ENCODE measurements around the gene LMO4.
A peak's percentile ranks its signal among the peaks of the same experiment; 100 is the strongest.

The LMO4 gene, protein sequence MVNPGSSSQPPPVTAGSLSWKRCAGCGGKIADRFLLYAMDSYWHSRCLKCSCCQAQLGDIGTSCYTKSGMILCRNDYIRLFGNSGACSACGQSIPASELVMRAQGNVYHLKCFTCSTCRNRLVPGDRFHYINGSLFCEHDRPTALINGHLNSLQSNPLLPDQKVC

DNA sequence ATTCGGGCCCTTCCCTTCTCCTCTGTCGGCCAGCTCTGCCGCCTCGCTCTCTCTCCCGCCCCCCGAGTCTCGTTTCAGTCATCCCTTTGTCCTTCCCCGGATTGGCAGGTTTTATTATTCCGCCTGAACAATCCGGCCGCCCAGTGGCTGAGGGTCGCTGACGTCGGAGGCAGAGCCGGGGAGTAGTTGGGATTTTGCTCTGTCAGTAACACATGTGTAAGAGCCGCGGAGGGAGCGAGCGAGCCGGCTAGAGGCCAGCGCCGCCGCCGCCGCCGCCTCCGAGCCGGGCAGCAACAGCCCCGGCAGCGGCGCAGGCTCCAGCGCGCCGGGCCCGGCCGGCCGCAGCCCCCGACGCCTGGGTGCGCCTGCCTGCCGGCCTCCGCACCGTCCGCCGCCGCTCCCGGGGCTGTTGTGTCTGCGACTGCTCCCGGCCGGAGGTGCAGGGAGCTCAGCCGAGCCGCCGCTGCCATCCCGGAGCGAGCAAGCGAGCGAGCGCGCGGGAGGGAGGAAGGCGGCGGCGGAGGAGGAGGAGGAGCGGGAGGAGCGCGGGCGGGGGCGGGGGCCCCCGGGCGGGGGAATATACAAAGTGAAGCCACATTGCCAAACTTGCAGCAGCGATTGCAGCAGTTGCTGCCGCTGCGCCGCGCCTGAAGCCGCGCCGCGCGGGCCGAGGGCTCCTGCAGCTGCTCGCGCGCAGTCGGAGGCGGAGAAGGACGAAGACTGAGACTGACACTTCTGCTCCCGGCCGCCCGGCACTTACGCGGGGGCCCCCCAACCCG, at the start of gene LMO4:
TSS of gene LMO4 (plus strand) at position 609 of the 779 bp plus-strand sequence. CDS start 3,136 bp downstream, outside the sequence.
- DNase-seq = peak; percentile 92 to 98 (median 93)

DNA sequence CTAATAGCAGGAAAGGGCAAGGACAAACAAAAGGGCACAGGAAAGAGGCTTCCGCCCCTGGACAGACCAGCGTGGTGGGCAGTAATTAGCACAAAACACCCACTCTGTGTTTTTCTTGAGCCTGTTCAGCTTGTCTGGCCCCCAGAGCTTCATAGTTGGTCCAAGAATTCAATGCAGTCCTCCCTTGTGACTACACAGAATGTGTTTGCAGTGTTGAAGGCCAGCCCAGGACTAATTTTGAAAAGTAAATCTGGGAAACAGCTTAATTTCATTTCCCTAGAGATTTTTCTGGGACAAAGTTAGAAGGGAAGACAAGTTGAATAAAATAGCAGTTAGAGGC, 49.2 kb upstream of the LMO4 start:
- DNase-seq = no peak

DNA sequence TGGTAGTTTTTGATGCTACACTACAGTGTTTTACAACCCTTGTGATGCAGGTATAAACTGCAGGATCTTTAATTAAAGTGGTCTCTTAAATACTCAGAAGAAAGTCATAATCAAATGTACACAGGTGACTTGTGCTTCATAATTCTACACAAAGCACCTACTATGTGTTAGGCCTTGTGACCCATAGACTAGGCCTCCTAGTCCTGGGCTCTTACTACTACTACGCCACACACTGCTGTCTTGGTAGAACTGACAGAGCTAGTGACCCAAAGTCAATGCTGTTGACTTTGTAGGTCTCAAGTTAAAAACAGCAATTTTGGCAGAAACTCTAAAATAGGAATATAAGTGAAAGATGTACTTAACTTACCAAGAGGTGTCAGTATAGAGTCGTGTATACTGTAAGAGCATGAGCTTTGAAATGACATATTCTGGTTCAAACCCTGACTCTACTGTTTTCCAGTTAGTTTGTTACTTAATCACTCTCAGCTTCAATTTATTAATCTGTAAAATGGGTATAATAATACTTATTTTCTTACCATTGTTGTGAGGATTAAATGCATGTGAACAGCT, 48.6 kb upstream of the LMO4 start:
- no peak for DNase-seq

DNA sequence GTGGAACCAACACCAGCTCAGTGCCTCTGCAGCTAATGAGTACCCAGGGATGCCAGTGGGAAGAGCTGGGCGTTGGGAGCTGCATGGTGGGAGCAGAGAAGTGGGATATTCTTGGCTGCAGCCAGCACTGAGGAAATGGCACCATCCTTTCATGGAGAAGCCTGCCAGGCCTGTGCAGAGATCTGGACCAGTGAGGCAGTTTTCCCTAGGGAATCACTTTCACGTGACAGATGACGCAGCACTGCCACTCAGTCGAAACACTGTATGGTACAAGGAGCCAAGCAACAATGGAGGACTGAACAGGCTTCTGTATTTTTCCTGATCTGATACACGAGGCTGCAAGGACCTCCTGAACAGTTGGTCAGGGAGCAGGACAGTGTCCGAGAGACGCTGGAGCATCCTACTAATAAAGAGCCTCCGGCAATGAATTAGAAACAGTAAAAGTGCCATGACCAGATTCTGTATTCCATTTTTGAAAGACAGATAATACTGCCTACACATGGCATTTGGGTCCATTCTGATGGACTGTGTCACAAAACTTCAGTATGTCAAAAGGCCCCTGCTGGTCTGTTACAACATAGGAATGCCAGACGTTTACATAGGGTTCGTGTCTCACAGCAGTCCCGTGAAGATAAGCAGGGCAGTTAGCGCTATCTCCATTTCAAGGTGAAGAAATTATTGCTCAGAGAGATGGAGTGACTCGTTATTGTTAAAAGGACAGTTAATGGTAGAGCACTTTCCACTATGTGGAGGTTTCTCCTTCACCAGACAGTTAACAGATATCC, 44.0 kb upstream of the LMO4 start:
- DNase-seq = peak in 1 of 3 experiments; percentile 37

DNA sequence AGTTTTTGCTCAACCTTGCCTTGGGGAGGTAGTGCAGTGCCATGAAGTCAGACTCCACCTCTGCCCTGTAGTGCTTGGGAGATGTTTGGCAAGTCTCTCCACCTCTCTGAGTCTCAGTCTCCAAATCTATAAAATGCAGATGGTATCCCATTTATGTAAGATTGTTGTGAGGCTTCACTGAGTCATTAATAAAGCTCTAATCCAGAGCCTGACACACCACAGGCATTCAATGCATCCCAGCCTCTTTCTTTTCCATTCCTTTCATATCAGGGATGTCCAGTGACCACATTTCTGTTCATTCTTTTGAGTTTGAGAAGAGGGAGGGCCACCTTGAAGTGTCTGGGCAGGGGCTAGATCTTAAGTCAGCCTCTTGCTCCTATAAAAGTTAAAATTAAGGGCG, 37.6 kb upstream of the LMO4 start:
- DNase-seq = no peak

DNA sequence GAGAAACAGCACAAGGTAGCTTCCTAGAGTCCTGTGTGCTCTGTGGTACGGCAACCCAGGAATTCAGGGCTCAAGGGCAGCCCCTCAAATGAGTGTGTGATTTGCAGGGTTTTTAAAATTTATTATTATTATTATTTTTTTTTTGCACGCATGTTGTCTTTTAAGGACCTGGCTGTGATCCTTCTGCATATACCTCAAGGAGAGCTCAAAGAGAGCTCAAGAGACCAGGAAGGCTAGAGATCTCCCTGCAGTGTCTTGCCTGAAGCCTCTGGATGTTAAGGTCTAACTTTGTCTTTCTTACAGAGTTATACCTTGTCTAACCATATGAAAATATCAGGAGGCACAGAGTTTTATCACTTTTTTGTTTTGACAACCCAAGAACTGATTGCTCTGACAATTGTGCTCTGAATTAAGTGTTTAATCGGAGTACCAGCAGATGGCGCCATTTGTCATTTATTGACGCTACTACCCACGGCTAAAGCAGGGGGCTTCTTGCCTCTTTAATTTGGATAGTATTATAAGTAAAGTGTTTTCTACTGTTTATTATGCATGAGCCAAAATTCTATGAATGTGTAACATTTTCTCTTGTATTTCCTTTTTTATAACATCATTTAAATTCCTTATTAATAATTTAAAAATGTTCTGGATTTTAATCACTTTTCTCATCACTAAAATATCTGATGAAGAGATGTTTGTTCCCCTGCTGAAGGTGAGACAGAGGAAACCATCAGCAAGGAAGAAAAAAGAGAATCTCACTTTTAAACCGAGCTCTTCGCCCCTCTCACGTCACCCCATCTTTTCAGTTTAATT, 35.8 kb upstream of the LMO4 start:
- DNase-seq = peak; percentile 53 to 84 (median 75)

DNA sequence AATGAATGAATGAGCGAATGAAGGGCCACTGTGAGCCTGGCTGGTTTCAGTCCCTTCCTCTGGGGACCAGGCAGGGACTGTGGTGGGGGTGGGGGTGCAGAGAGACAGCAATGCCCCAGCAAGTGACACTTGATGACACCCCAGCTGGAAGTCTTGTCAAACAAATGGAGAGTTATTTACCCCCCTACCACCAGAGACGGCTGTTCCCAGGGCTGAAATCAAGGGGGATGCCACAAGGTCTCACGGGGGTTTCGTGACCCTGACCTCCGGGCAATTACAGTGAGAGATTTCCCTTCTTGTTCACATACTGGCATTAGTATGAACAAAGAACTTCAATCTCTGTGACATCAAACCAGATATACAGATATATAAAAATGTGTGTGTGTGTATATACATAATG, 34.0 kb upstream of the LMO4 start:
- no peak for DNase-seq

DNA sequence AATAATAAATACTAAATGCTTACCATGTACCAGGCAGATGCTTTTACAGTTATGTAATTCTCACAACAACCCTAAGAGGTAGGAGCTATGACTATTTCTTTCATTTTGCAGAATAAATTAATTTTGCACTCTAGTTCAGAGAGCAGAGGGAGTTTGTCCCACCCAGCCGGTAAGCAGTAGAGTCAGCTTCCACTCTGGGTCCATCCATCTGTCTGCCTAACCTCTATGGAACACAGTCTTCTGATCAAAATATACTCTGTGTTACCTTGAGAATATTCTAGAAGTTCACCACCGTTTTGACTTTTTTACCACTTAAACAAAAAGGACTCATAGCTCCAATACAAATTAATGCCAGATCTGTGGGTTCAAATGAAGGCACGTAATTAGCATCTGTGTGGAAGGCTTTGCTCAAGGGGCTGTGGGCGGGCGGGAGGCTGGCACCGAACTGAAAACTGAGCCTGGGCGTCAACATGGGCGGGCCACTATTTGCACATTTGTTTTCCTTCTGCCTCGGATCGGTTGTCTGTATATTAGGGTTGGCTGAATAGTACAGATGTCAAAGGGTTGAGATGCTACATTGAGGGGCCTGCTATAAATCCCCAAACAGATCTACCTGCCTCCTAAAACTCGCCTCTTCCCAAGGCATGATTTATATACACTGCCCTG, 33.1 kb upstream of the LMO4 start:
- DNase-seq = no peak

DNA sequence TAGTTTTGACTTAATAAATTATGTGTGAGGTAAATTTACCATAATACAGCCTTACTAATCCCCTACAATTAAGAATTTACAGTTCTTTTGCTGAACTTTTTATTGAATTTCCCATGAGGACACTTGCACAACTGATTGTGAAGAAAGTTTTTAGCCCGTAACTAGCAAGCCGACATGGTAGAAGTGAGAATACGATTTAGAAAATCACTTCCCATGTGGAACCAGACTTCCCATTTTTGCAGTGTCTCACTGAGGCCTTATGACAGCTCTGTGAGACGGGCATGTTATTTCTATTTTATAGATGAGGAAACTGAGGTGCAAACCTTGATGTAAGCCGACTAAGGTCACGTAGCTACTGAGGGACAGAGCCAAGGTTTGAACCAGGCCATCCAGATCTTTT, 32.5 kb upstream of the LMO4 start:
- no peak for DNase-seq

DNA sequence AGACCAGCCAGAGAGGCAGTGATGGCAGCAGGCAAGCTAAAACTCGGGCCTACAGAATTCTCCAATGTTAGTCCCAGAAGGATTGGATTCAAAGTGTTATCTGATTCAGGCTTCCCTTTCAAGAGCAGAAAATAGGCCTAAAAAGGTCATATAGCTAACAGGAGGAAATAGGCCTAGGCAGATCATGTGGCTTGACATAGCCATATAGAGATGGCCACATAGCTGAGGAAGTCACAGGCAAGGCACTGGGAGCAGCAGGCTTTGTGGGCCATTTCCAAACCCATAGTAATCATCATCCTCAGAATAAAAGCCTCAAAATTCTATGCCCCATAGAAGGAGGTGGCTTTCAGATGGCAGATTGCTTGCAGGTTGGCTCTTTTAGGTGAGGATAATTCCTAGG, 29.0 kb upstream of the LMO4 start:
- no peak for DNase-seq

DNA sequence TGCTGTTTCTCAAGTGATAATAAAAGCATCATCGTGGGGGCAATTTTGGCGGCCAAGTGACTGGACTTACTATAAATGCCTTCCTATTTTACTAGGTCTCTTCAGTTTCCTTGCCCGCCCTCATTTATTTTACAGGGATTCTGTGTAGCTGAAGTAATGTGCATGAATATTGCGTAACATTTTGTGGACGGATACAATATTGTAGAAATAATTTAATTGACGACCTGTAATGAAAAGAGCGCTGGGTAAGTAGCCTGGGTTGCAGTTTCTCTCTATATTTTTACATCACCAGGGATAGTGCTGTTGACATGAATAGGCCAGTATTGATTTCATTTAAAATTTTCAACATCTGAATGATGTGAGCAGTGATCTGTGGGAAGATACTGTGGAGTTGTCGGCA, 28.1 kb upstream of the LMO4 start:
- DNase-seq = no peak

DNA sequence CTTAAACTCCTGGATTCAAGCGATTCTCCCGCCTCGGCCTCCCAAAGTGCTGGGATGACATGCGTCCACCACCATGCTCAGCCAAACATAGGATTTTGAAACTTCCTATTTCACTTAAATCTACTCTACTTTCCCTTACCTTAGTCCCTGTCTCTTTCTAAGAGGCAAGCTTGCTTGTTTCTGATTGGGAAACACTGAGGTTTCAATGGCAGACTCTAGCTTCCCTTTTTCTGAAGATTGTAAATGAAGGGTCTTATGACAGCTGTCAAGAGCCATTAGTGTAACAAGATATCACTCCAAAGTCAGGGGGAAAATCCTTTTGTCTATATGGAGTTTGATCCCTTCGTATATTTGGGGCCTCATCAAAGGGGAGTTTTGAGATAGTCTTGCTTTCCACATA, 23.5 kb upstream of the LMO4 start:
- peak in 1 of 3 experiments; percentile 6 for DNase-seq

DNA sequence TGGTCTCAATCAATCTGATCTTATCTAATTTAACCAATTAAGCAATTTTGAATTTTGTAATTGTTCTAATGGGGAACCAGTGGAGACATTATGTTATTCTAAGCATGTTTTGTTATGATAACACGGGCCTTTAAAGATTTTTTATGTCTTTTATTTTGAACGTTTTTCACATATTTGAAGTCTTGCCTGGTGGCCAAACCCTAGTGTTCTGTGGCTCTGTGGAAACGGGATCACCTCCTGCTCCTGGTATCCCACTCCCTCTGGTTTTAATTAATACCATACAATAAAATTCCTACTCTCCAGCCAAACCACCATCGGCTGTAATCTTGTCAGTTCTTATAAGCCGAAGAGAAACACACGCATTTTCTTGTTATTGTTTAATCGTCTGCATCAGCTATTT, 22.9 kb upstream of the LMO4 start:
- DNase-seq = no peak

DNA sequence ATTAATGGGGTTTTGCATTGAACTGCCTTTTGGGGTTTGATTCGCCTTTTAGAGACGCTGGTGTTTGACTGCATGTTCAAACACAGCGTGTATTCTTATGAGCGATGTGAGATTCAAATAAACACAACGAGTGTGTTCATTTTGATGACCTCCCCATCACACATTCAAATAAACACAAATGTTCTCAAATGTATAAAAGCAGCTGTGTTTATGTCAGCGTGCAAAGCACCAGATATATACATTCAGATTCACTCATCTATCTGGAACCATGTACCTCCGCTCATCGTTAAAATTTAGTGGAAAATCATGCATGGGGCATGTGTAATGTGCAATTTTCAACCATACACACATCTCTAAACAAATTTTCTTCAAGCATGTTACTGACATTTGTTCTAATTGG, 21.4 kb upstream of the LMO4 start:
- DNase-seq = no peak

DNA sequence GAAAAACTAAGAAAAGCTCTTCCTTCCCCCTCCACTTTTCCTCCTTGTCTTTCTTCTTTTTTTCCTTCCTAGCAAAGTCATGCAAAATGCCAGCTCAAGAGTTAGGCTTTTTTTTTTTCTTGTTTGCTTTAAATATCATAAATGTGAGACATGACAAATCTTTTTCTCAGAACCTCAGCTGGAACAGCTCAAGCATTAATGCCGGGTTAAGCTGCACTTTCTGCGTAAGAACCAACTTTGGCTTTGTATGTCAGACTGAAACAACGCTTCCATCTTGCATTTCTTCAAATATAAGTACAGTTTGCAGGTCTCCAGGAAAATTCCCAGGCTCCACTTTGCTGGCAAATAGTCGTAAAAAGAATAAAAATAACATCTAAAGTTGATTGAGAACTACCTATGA, 20.7 kb upstream of the LMO4 start:
- DNase-seq = no peak

DNA sequence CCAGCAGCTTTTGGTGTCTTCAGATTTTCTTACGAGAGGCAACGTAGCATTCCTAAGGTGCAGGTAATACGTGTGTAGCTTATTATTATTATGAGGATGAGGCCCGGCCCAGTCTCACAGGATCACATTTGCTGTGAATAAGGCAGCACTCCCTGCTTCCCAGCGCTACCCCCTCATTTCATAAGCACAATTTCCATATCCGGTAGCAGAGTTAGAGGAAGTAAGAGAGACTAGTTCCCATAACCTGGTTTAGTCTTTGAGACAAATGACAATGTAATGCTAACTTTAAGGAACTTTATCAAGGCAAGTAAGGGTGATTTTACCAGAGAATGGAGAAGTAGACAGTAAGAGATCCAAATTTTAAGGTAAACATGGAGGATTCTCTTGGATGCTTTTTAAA, 14.6 kb upstream of the LMO4 start:
- no peak for DNase-seq

DNA sequence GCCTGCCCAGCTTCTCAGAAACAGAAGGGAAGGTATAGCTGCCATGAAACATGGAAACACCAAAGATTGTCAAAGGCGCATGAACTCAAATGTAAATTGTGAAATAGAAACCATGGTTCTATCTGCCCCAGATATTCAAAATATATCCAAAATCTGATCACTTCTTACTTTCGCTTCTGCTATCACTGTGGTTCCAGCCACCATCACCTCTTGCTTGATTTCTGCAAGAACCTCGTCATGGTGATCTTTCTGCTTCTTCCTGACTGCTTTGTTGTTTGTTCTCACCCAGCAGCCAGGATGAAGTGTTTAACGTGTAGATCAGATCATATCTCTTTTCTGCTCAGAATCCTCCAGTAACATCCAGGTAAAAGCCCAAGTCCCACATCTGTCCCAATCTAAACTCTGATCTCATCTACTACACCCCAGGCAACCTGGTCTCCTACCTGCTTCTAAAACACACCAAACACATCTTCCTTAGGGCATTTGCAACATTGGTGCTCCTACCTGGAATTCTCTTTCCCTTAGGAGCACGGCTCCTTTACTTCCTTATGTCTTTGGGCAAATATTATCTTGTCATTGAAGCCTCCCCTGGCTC, 10.5 kb upstream of the LMO4 start:
- DNase-seq = no peak

DNA sequence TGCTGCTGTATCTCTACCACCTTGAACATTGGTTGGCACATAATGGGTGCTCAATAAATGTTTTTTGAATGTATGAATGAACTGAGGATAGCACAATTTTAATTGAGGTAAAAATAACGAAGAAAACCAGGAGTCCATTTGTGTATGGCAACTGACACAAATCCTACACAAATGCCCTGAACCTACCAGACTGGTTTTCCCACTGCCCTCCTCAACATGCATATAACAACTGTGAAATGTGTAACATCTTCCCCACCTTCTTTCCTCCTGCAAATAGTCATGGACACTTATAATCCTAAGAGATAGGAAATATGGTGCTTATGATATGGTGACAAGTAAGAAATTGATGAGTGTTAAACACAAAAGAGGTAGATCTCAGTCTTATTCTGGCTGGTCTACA, 9.9 kb upstream of the LMO4 start:
- no peak for DNase-seq

DNA sequence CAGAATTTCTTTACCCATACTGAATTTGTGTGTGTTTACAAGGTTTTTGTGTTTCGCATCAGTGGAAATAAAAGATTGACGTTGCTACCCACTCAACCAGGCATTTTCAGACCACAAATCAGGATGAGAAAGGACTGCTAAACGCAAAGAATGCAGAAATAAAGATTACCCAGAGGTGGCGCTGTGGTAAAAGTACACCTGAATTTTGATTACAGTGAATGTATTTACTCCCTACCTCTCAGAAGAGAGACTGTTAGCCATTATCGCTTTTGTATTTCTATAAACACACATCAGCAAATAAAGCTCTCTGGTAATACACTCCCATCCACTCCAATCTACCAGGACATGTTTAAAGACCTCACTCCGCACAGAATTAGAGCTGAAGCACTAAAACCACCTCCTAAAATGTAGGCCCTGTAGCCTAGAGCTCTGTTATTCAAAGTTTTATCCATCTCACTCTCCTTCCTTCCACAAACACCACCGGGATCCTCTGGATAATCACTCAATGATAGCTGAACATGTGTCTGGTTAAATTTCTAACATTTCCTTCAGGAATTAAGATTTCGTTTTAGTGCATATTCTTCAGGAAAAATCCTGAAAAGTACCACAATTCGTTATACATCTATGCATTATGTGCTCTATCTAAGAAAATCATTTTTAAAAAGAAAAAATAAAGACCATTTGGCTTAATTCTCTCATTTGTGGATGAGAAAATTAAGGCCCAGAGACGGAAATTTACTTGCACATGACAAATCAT, 2.5 kb upstream of the LMO4 start:
- peak; percentile 70 to 87 (median 77) for DNase-seq

DNA sequence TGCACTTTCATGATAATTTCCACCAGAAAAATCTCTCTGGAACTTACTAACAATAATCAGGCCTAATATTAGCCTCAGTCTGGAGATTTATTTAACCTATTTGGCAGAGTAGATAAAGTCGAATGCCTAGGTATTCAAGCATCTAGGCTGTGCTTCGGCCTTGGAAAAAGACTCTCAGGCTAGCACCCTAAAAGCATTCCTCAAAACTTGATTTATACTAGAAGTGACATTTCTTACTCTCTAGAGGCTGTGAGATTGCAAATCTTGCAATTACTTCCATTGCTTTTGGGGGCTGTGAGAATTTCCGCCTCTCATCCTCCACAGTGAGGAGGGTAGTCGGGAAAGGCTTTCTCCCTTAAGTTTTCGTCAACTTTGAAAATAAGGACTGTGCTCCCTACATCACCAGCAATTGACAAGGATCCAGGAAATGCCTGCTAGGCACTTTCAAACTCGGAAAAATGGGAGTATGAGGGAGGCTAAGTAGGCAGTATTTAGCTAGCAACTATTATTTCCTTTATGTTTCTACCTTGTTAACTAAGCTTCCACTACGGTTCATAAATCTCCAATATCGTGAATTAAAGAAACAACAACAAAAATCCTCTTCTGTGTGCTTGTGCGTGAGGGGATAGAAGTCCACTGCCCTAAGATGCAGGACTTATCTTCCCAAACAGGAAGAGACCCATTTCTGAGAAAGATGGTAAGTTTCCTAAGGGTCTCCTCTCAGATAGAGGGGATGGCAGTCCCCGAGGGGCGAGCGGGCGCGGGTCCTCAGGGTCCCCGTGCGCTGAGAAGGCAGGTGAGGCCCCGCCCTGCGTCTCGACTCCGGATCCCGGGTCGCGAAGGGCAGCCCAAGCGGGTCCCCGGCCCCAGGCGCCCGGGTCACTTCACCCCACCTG, 1.1 kb upstream of the LMO4 start:
- peak in 1 of 3 experiments; percentile 27 for DNase-seq
